ENCODE results near the gene ABCC1.

Gene ABCC1

GRCh38 chr16:15949210-15950160 is at the start of gene ABCC1:
ABCC1 (plus strand) TSS chr16:15949616; CDS start chr16:15949752, 136 bp downstream.
- TF ChIP-seq, protein P1, sequence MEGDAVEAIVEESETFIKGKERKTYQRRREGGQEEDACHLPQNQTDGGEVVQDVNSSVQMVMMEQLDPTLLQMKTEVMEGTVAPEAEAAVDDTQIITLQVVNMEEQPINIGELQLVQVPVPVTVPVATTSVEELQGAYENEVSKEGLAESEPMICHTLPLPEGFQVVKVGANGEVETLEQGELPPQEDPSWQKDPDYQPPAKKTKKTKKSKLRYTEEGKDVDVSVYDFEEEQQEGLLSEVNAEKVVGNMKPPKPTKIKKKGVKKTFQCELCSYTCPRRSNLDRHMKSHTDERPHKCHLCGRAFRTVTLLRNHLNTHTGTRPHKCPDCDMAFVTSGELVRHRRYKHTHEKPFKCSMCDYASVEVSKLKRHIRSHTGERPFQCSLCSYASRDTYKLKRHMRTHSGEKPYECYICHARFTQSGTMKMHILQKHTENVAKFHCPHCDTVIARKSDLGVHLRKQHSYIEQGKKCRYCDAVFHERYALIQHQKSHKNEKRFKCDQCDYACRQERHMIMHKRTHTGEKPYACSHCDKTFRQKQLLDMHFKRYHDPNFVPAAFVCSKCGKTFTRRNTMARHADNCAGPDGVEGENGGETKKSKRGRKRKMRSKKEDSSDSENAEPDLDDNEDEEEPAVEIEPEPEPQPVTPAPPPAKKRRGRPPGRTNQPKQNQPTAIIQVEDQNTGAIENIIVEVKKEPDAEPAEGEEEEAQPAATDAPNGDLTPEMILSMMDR (IDR thresholded peaks at IDR 0.05; ENCODE audit: insufficient read depth, low read depth, low read length, missing control alignments), result no peak
- H3K4me3 ChIP-seq (ENCODE audit: low read length), result peak within 1 kb of the TSS; percentile 85
- peak; percentile 59 for DNase-seq (ENCODE audit: low read depth)

GRCh38 chr16:15900357-15900756 is 49.1 kb upstream of the ABCC1 start:
- no peak for DNase-seq (ENCODE audit: low read depth)
- TF ChIP-seq, protein P1 (IDR thresholded peaks at IDR 0.05; ENCODE audit: insufficient read depth, low read depth, low read length, missing control alignments), result no peak
- H3K4me3 ChIP-seq (ENCODE audit: low read length), result no peak overlapping the region

- peak; percentile 70 for DNase-seq (ENCODE audit: low read depth)
- H3K4me3 ChIP-seq (ENCODE audit: low read length), result no peak overlapping the region
- TF ChIP-seq, protein P1 (IDR thresholded peaks at IDR 0.05; ENCODE audit: insufficient read depth, low read depth, low read length, missing control alignments), result no peak
These were observed 48.4 kb upstream of the ABCC1 start for GRCh38 chr16:15900901-15901500.

- TF ChIP-seq, protein P1 (IDR thresholded peaks at IDR 0.05; ENCODE audit: insufficient read depth, low read depth, low read length, missing control alignments), result no peak
- H3K4me3 ChIP-seq (ENCODE audit: low read length), result no peak overlapping the region
- no peak for DNase-seq (ENCODE audit: low read depth)
These were observed 45.5 kb upstream of the ABCC1 start for GRCh38 chr16:15903960-15904359.

DNA sequence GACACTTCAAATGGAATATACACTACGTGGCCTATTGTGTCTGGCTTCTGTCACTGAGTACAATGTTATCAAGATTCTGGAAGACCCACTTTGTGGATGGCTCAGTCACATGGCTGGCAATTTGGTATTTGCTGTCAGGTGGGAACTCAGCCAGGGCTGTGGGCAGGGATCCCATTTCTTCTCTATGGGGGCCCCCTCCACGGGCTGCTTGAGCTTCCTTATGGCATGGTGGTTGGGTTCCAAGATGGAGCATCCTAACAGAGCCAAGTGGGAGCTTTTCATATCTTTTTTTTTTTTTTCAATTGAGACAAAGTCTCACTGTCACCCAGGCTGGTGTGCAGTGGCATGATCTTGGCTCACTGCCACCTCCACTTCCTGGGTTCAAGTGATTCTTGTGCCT is 43.0 kb upstream of the ABCC1 start:
- TF ChIP-seq, protein P1 (IDR thresholded peaks at IDR 0.05; ENCODE audit: insufficient read depth, low read depth, low read length, missing control alignments), result no peak
- H3K4me3 ChIP-seq (ENCODE audit: low read length), result no peak overlapping the region
- no peak for DNase-seq (ENCODE audit: low read depth)

DNA sequence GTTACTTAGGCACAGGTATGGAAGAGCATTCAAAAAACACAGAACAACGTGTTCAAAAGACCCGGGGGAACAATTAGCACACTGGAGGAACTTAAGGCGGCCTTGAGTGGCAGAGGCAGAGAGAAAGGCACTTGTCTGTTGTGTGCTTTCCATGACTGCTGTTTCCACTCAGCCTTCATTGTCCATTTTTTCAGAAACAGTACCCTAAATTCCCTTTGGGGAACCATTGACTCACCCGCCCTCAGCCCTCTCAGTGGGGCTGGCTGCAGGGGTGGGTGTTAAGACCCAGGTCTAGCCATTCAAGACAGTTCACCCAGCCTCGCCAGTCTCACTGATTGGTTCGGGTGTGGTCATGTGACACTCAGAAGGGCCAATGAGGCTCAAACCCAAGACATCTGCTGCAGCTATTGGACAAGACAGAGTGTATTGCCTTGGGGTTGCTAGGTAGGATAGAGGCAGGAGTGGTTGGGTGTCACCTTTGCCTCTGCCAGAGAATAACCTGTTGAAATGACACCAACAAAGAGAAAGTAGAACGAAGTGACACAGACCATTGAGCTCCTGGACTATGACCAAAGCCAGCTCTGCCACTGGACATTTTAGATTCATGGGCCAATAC is 41.4 kb upstream of the ABCC1 start:
- H3K4me3 ChIP-seq (ENCODE audit: low read length), result no peak overlapping the region
- TF ChIP-seq, protein P1 (IDR thresholded peaks at IDR 0.05; ENCODE audit: insufficient read depth, low read depth, low read length, missing control alignments), result no peak
- peak; percentile 51 for DNase-seq (ENCODE audit: low read depth)
